Measurements from ENCODE around the gene CDKN1A.

The CDKN1A gene

GRCh38 chr6:36676141-36677058, 2.1 kb upstream of the CDKN1A start:
- peak overlapping the region; percentile 82 for H3K18ac ChIP-seq (ENCODE audit: low read length)
- no peak overlapping the region for H3K9ac ChIP-seq (ENCODE audit: low read length)
- peaks cover 6% of the 10 kb centered on the region for H3K27me3 ChIP-seq (ENCODE audit: insufficient read depth, low read length)
- peaks cover 16% of the 10 kb centered on the region for H3K79me2 ChIP-seq (ENCODE audit: control insufficient read depth, insufficient read depth, low read length, poor library complexity)
- DNase-seq = no peak
- H3K9me3 ChIP-seq (ENCODE audit: insufficient read depth, low read depth, low read length) = peaks cover 2% of the 10 kb centered on the region
- peak overlapping the region; percentile 96 for H2BK120ac ChIP-seq (ENCODE audit: insufficient read depth, low read length, poor library complexity)
- no peak overlapping the region for H3K4me3 ChIP-seq (ENCODE audit: low read depth, low read length)
- no peak overlapping the region for H3K4me2 ChIP-seq (ENCODE audit: low read length)
- no peak overlapping the region for H3K23ac ChIP-seq (ENCODE audit: low read length)
- WGBS (ENCODE audit: extremely low coverage, insufficient coverage, insufficient read length) = no CpG with 5 or more reads among the region's 4 CpGs
- peak overlapping the region; percentile 84 for H3K27ac ChIP-seq (ENCODE audit: low read depth, low read length)
- H3K79me1 ChIP-seq (ENCODE audit: low read length) = peaks cover 35% of the 10 kb centered on the region
- peak overlapping the region; percentile 37 for H3K4ac ChIP-seq (ENCODE audit: low read depth, low read length)
- H4K91ac ChIP-seq (ENCODE audit: low read depth, low read length) = peak overlapping the region; percentile 99
- peak overlapping the region; percentile 67 for H4K8ac ChIP-seq (ENCODE audit: low read depth, low read length)
- peak overlapping the region; percentile 80 for H3K14ac ChIP-seq (ENCODE audit: low read length)
- H3K36me3 ChIP-seq (ENCODE audit: control insufficient read depth in 1 of 2, insufficient read depth in 2 of 2, low read length in 2 of 2) = peaks cover 0 to 5% of the 10 kb centered on the region in 2 experiments
- H2AK5ac ChIP-seq (ENCODE audit: low read length) = peak overlapping the region; percentile 89
- H3K4me1 ChIP-seq (ENCODE audit: control insufficient read depth in 1 of 2, insufficient read depth in 2 of 2, low read length in 2 of 2) = peaks cover 19% of the 10 kb centered on the region in 2 experiments
- peak overlapping the region; percentile 43 for H4K12ac ChIP-seq (ENCODE audit: low read depth, low read length)
- H2BK5ac ChIP-seq (ENCODE audit: low read depth, low read length, poor library complexity) = peak overlapping the region; percentile 96
- peak overlapping the region; percentile 3 for H2AFZ ChIP-seq (ENCODE audit: insufficient read depth, low read length, poor library complexity)
- peak overlapping the region; percentile 94 for H2BK12ac ChIP-seq (ENCODE audit: low read length)

GRCh38 chr6:36677059-36677749, 1.3 kb upstream of the CDKN1A start:
- H3K4me3 ChIP-seq (ENCODE audit: low read depth, low read length) = no peak overlapping the region
- H2AFZ ChIP-seq (ENCODE audit: insufficient read depth, low read length, poor library complexity) = peak overlapping the region; percentile 50
- peak overlapping the region; percentile 80 for H3K14ac ChIP-seq (ENCODE audit: low read length)
- peaks cover 35% of the 10 kb centered on the region for H3K79me1 ChIP-seq (ENCODE audit: low read length)
- no peak overlapping the region for H3K23ac ChIP-seq (ENCODE audit: low read length)
- no peak overlapping the region for H3K9ac ChIP-seq (ENCODE audit: low read length)
- H3K4ac ChIP-seq (ENCODE audit: low read depth, low read length) = peak overlapping the region; percentile 37
- peak overlapping the region; percentile 15 for H3K4me2 ChIP-seq (ENCODE audit: low read length)
- H2BK5ac ChIP-seq (ENCODE audit: low read depth, low read length, poor library complexity) = peak overlapping the region; percentile 96
- H2AK5ac ChIP-seq (ENCODE audit: low read length) = peak overlapping the region; percentile 89
- H3K36me3 ChIP-seq (ENCODE audit: control insufficient read depth in 1 of 2, insufficient read depth in 2 of 2, low read length in 2 of 2) = peaks cover 0 to 5% of the 10 kb centered on the region in 2 experiments
- DNase-seq = no peak
- H3K9me3 ChIP-seq (ENCODE audit: insufficient read depth, low read depth, low read length) = peaks cover 2% of the 10 kb centered on the region
- peak overlapping the region; percentile 96 for H2BK120ac ChIP-seq (ENCODE audit: insufficient read depth, low read length, poor library complexity)
- no CpG with 5 or more reads among the region's 7 CpGs for WGBS (ENCODE audit: extremely low coverage, insufficient coverage, insufficient read length)
- H4K91ac ChIP-seq (ENCODE audit: low read depth, low read length) = peak overlapping the region; percentile 99
- peak overlapping the region; percentile 82 for H3K18ac ChIP-seq (ENCODE audit: low read length)
- H3K27ac ChIP-seq (ENCODE audit: low read depth, low read length) = peak overlapping the region; percentile 84
- H2BK12ac ChIP-seq (ENCODE audit: low read length) = peak overlapping the region; percentile 94
- H4K8ac ChIP-seq (ENCODE audit: low read depth, low read length) = peak overlapping the region; percentile 67
- H3K27me3 ChIP-seq (ENCODE audit: insufficient read depth, low read length) = peaks cover 6% of the 10 kb centered on the region
- H3K4me1 ChIP-seq (ENCODE audit: control insufficient read depth in 1 of 2, insufficient read depth in 2 of 2, low read length in 2 of 2) = peaks cover 22% of the 10 kb centered on the region in 2 experiments
- peak overlapping the region; percentile 43 for H4K12ac ChIP-seq (ENCODE audit: low read depth, low read length)
- H3K79me2 ChIP-seq (ENCODE audit: control insufficient read depth, insufficient read depth, low read length, poor library complexity) = peaks cover 18% of the 10 kb centered on the region

- Histone ChIP-seq H2AFZ (ENCODE audit: insufficient read depth, low read length, poor library complexity) (peak overlapping the region; percentile 43), H3K4me2 (ENCODE audit: low read length) (peak overlapping the region; percentile 97), H4K91ac (ENCODE audit: low read depth, low read length) (peak overlapping the region; percentile 99), H3K9ac (ENCODE audit: low read length) (no peak overlapping the region), H4K12ac (ENCODE audit: low read depth, low read length) (peak overlapping the region; percentile 56), H3K27me3 (ENCODE audit: insufficient read depth, low read length) (peaks cover 6% of the 10 kb centered on the region), H3K9me3 (ENCODE audit: insufficient read depth, low read depth, low read length) (peaks cover 2% of the 10 kb centered on the region), H3K36me3 (ENCODE audit: control insufficient read depth in 1 of 2, insufficient read depth in 2 of 2, low read length in 2 of 2) (peaks cover 3 to 11% of the 10 kb centered on the region in 2 experiments), H3K79me1 (ENCODE audit: low read length) (peaks cover 38% of the 10 kb centered on the region), H4K8ac (ENCODE audit: low read depth, low read length) (peak overlapping the region; percentile 86), H3K18ac (ENCODE audit: low read length) (peak overlapping the region; percentile 83), H2BK120ac (ENCODE audit: insufficient read depth, low read length, poor library complexity) (peak overlapping the region; percentile 77), H3K14ac (ENCODE audit: low read length) (peak overlapping the region; percentile 89), H3K4me3 (ENCODE audit: low read depth, low read length) (no peak overlapping the region), H2BK12ac (ENCODE audit: low read length) (peak overlapping the region; percentile 83), H3K27ac (ENCODE audit: low read depth, low read length) (peak overlapping the region; percentile 84), H2BK5ac (ENCODE audit: low read depth, low read length, poor library complexity) (peak overlapping the region; percentile 96), H3K23ac (ENCODE audit: low read length) (no peak overlapping the region), H3K79me2 (ENCODE audit: control insufficient read depth, insufficient read depth, low read length, poor library complexity) (peaks cover 18% of the 10 kb centered on the region), H3K4me1 (ENCODE audit: control insufficient read depth in 1 of 2, insufficient read depth in 2 of 2, low read length in 2 of 2) (peaks cover 29% of the 10 kb centered on the region in 2 experiments), H2AK5ac (ENCODE audit: low read length) (no peak overlapping the region), H3K4ac (ENCODE audit: low read depth, low read length) (peak overlapping the region; percentile 38)
- DNase-seq = no peak
- WGBS (ENCODE audit: extremely low coverage, insufficient coverage, insufficient read length) = no CpG with 5 or more reads among the region's 10 CpGs
Observed at GRCh38 chr6:36677753-36678487, 594 bp upstream of the CDKN1A start.

Measured in trophoblast cell (in vitro differentiated cells and primary cell).